Fibroblast of lung (primary cell): ENCODE measurements around the gene MYG1. TPM values are rescaled to one million over a fixed set of nuclear protein-coding genes. Genes with fewer than 3 reads are reported as not detected.

ENCODE experiments used
- DNase-seq, 2 donors: peaks; one replicate each; pipeline versions ENCODE4 v3.0.0 to v3.0.0-alpha.2; 2010; ENCODE audit warnings: low read depth in 2 of 2
- H2AFZ ChIP-seq: 2 replicates; pipeline ENCODE4 v1.5.1; 2012; ENCODE audit warnings: low read length, control low read depth, inconsistent platforms
- H3K27ac ChIP-seq: 2 replicates; pipeline ENCODE4 v1.5.1; 2011; ENCODE audit warnings: low read length, control low read depth; ENCODE audit not compliant: insufficient read depth
- H3K27me3 ChIP-seq: 2 replicates; pipeline ENCODE4 v1.5.1; 2011; ENCODE audit warnings: mild to moderate bottlenecking, low read length; ENCODE audit not compliant: control insufficient read depth, insufficient read depth
- H3K36me3 ChIP-seq: 2 replicates; pipeline ENCODE4 v1.5.1; 2011; ENCODE audit warnings: low read length; ENCODE audit not compliant: control insufficient read depth, insufficient read depth
- H3K4me1 ChIP-seq: 2 replicates; pipeline ENCODE4 v1.5.1; 2011; ENCODE audit warnings: low read length; ENCODE audit not compliant: control insufficient read depth, insufficient read depth; ENCODE audit errors: extremely low read depth
- H3K4me2 ChIP-seq: 2 replicates; pipeline ENCODE4 v1.5.1; 2011; ENCODE audit warnings: low read length, control low read depth; ENCODE audit not compliant: insufficient read depth; ENCODE audit errors: extremely low read depth
- H3K4me3 ChIP-seq, 4 experiments: fragments of 200-600 bp in 1 of 4; sonication (generic) in 1 of 4; replicated peaks in 1 of 4; 2 replicates each; pipeline ENCODE4 v1.5.1; 2011 to 2016; ENCODE audit warnings: low read length in 4 of 4, low read depth in 3 of 4, mild to moderate bottlenecking in 3 of 4, control low read depth in 2 of 4, inconsistent platforms in 1 of 4, mixed read lengths in 1 of 4; ENCODE audit not compliant: insufficient read depth in 1 of 4; ENCODE audit errors: control extremely low read depth in 1 of 4
- H3K79me2 ChIP-seq: 2 replicates; pipeline ENCODE4 v1.5.1; 2012; ENCODE audit warnings: mild to moderate bottlenecking, low read length, inconsistent platforms; ENCODE audit not compliant: control insufficient read depth, insufficient read depth
- H3K9ac ChIP-seq: 2 replicates; pipeline ENCODE4 v1.5.1; 2011; ENCODE audit warnings: mild to moderate bottlenecking, low read length, control low read depth; ENCODE audit not compliant: insufficient read depth
- H3K9me3 ChIP-seq: 2 replicates; pipeline ENCODE4 v1.5.1; 2012; ENCODE audit warnings: low read depth, low read length; ENCODE audit not compliant: control insufficient read depth, insufficient read depth
- H4K20me1 ChIP-seq: 2 replicates; pipeline ENCODE4 v1.5.1; 2011; ENCODE audit warnings: low read length; ENCODE audit not compliant: control insufficient read depth, insufficient read depth; ENCODE audit errors: extremely low read depth
- CTCF ChIP-seq, 2 donors: IDR thresholded peaks in 1 of 2; conservative IDR thresholded peaks in 1 of 2; 1 replicate in 1 of 2; 2 replicates in 1 of 2; pipeline ENCODE4 v1.5.1; 2011 to 2012; ENCODE audit warnings: low read length in 2 of 2, control low read depth in 1 of 2, inconsistent platforms in 1 of 2, low read depth in 1 of 2, mild to moderate bottlenecking in 1 of 2
- EZH2 ChIP-seq: IDR thresholded peaks from 2 replicates; pipeline ENCODE4 v1.5.1; 2012; ENCODE audit warnings: low read length, control low read depth, mild to moderate bottlenecking; ENCODE audit errors: missing control alignments
- polyA plus RNA-seq, 2 donors: library from polyadenylated mRNA; depleted of rRNA in 1 of 2; stranded (reverse) in 1 of 2; unstranded in 1 of 2; fragments of >200 nt; gene quantifications; 2 replicates each; pipeline ENCODE4 v1.2.1, GENCODE V29; 2011 to 2012; ENCODE audit warnings: missing spikeins in 1 of 2
- total RNA-seq: library from RNA; depleted of rRNA; stranded (reverse); fragments of >200 nt; gene quantifications from 2 replicates; pipeline ENCODE4 v1.2.1, GENCODE V29; 2014

Gene MYG1
- total and polyA plus RNA-seq, 2 donors (not counting 1 experiment from before 2014, with no cell fraction given) = 40.8 to 52.0 TPM

- Histone ChIP-seq H3K27me3 (no peaks in the 10 kb centered on the region), H2AFZ (no peak overlapping the region), H3K9me3 (no peaks in the 10 kb centered on the region), H3K9ac (no peak overlapping the region), H3K27ac (no peak overlapping the region), H3K79me2 (no peaks in the 10 kb centered on the region), H3K4me3 (no peak overlapping the region), H3K36me3 (peaks cover 3% of the 10 kb centered on the region), H4K20me1 (no peaks in the 10 kb centered on the region), H3K4me1 (no peaks in the 10 kb centered on the region), H3K4me2 (no peak overlapping the region)
- no peak for TF ChIP-seq EZH2
- no peak for TF ChIP-seq CTCF (conservative IDR thresholded peaks at IDR 0.05 in 1 of 2, IDR thresholded peaks at IDR 0.05 in 1 of 2; ENCODE audit: low read depth in 1 of 2, low read length in 2 of 2)
- no peak for DNase-seq
These were observed 39.6 kb upstream of the MYG1 start for GRCh38 chr12:53259891-53260290.

GRCh38 chr12:53265783-53266182 is 33.7 kb upstream of the MYG1 start:
- peaks cover 26% of the 10 kb centered on the region for H3K79me2 ChIP-seq
- H4K20me1 ChIP-seq = no peaks in the 10 kb centered on the region
- no peak overlapping the region for H3K9ac ChIP-seq
- DNase-seq = no peak
- peaks cover 2% of the 10 kb centered on the region for H3K36me3 ChIP-seq
- TF ChIP-seq EZH2 = no peak
- no peak for TF ChIP-seq CTCF (conservative IDR thresholded peaks at IDR 0.05 in 1 of 2, IDR thresholded peaks at IDR 0.05 in 1 of 2; ENCODE audit: low read depth in 1 of 2, low read length in 2 of 2)
- H3K27ac ChIP-seq = no peak overlapping the region
- no peak overlapping the region for H2AFZ ChIP-seq
- H3K27me3 ChIP-seq = no peaks in the 10 kb centered on the region
- H3K4me2 ChIP-seq = no peak overlapping the region
- H3K4me3 ChIP-seq = no peak overlapping the region
- peaks cover 11% of the 10 kb centered on the region for H3K4me1 ChIP-seq
- H3K9me3 ChIP-seq = no peaks in the 10 kb centered on the region

- peaks cover 11% of the 10 kb centered on the region for H3K4me1 ChIP-seq
- H4K20me1 ChIP-seq = no peaks in the 10 kb centered on the region
- H3K9ac ChIP-seq = peak overlapping the region; percentile 61
- peak overlapping the region; percentile 85 for H3K27ac ChIP-seq
- peak overlapping the region; percentile 56 to 93 (median 88) for H3K4me3 ChIP-seq
- TF ChIP-seq CTCF (conservative IDR thresholded peaks at IDR 0.05 in 1 of 2, IDR thresholded peaks at IDR 0.05 in 1 of 2; ENCODE audit: low read depth in 1 of 2, low read length in 2 of 2) (no peak), EZH2 (no peak)
- H3K4me2 ChIP-seq = peak overlapping the region; percentile 97
- DNase-seq = no peak
- no peaks in the 10 kb centered on the region for H3K27me3 ChIP-seq
- H3K9me3 ChIP-seq = no peaks in the 10 kb centered on the region
- H3K36me3 ChIP-seq = peaks cover 2% of the 10 kb centered on the region
- H2AFZ ChIP-seq = peak overlapping the region; percentile 92
- peaks cover 26% of the 10 kb centered on the region for H3K79me2 ChIP-seq
These were observed 32.0 kb upstream of the MYG1 start for GRCh38 chr12:53267306-53267998.
